Omental fat pad (tissue), 4 donors: ENCODE measurements around the gene GHRL. TPM values are rescaled to one million over a fixed set of nuclear protein-coding genes. Genes with fewer than 3 reads are reported as not detected.

ENCODE experiments used
- ATAC-seq: fragments of 150-250 bp; one replicate; pipeline ENCODE4 v1.9.1; 2016; ENCODE audit warnings: mild to moderate bottlenecking, moderate library complexity; ENCODE audit not compliant: low FRiP score
- DNase-seq: peaks from one replicate; pipeline ENCODE4 v3.0.0-alpha.2; 2019; ENCODE audit warnings: low spot score
- CTCF ChIP-seq, 3 donors: fragments of 450-650 bp; IDR thresholded peaks; one replicate each; pipeline ENCODE4 v1.5.1; 2016 to 2017; ENCODE audit warnings: antibody characterized with exemption in 3 of 3, mild to moderate bottlenecking in 3 of 3, moderate library complexity in 2 of 3
- total RNA-seq, 4 donors: library from RNA; depleted of rRNA; stranded (reverse); fragments of >200 nt; gene quantifications; one replicate each; pipeline ENCODE4 v1.1.0, GENCODE V29; 2016

The GHRL gene
- total RNA-seq, 4 donors from 2014 or later = 7.3 TPM; not detected in 3

- no peak for TF ChIP-seq CTCF (IDR thresholded peaks at IDR 0.05)
- DNase-seq = no peak
- ATAC-seq = no peak
Measured at GRCh38 chr3:10249833-10250232, 42.9 kb downstream of the GHRL start.

- DNase-seq (no peak), ATAC-seq (peak; percentile 8)
- TF ChIP-seq CTCF (IDR thresholded peaks at IDR 0.05) = no peak
Measured at GRCh38 chr3:10248984-10249748, 43.6 kb downstream of the GHRL start.

GRCh38 chr3:10248184-10248983 is 44.4 kb downstream of the GHRL start, which contains the start of gene TATDN2:
Gene TATDN2 (plus strand): TSS chr3:10248459. CDS start chr3:10249201, 742 bp downstream.
- DNase-seq (peak; percentile 77), ATAC-seq (peak; percentile 99)
- TF ChIP-seq CTCF (IDR thresholded peaks at IDR 0.05) = no peak

- no peak for DNase-seq
- no peak for TF ChIP-seq CTCF (IDR thresholded peaks at IDR 0.05)
- no peak for ATAC-seq
Measured at GRCh38 chr3:10247679-10248183, 45.0 kb downstream of the GHRL start.

- no peak for ATAC-seq
- no peak for TF ChIP-seq CTCF (IDR thresholded peaks at IDR 0.05)
- no peak for DNase-seq
Measured at GRCh38 chr3:10245081-10245712, 47.5 kb downstream of the GHRL start.

- no peak for TF ChIP-seq CTCF (IDR thresholded peaks at IDR 0.05)
- DNase-seq = no peak
- ATAC-seq = no peak
Measured at GRCh38 chr3:10244009-10244408, 48.7 kb downstream of the GHRL start.
